Liver (tissue), 9 donors: ENCODE results near the gene TWNK. TPM values are rescaled to one million over a fixed set of nuclear protein-coding genes. Genes with fewer than 3 reads are reported as not detected.

Experiments
- DNase-seq: peaks from one replicate; pipeline ENCODE4 v3.0.0-alpha.2; 2017; ENCODE audit warnings: low spot score
- H3K27ac ChIP-seq, 2 donors: one replicate each; pipeline ENCODE4 v1.7.0; 2013; ENCODE audit warnings: inconsistent platforms in 2 of 2, low read length in 2 of 2, control low read depth in 1 of 2, low read depth in 1 of 2, mild to moderate bottlenecking in 1 of 2
- H3K27me3 ChIP-seq, 4 donors: one replicate each; pipeline versions ENCODE4 v1.6.1 to v1.7.0; 2013; ENCODE audit warnings: low read length in 3 of 4, inconsistent platforms in 1 of 4, mild to moderate bottlenecking in 1 of 4, moderate library complexity in 1 of 4; ENCODE audit not compliant: control insufficient read depth in 4 of 4, insufficient read depth in 4 of 4
- H3K36me3 ChIP-seq, 4 donors: one replicate each; pipeline versions ENCODE4 v1.6.1 to v1.7.0; 2013; ENCODE audit warnings: low read length in 3 of 4, mild to moderate bottlenecking in 3 of 4, low read depth in 1 of 4, moderate library complexity in 1 of 4; ENCODE audit not compliant: control insufficient read depth in 4 of 4, insufficient read depth in 3 of 4
- H3K4me1 ChIP-seq, 4 donors: one replicate each; pipeline versions ENCODE4 v1.6.1 to v1.7.0; 2013; ENCODE audit warnings: low read length in 3 of 4, mild to moderate bottlenecking in 3 of 4, moderate library complexity in 1 of 4; ENCODE audit not compliant: control insufficient read depth in 4 of 4, insufficient read depth in 4 of 4
- H3K4me3 ChIP-seq, 3 donors: one replicate each; pipeline versions ENCODE4 v1.6.1 to v1.7.0; 2013; ENCODE audit warnings: low read length in 3 of 3, control low read depth in 1 of 3, low read depth in 1 of 3, mild to moderate bottlenecking in 1 of 3
- H3K9ac ChIP-seq, 2 donors: one replicate each; pipeline ENCODE4 v1.7.0; 2013; ENCODE audit warnings: low read length in 2 of 2, mild to moderate bottlenecking in 2 of 2, moderate library complexity in 2 of 2, control low read depth in 1 of 2, low read depth in 1 of 2
- H3K9me3 ChIP-seq, 4 donors: one replicate each; pipeline versions ENCODE4 v1.6.1 to v1.7.0; 2013; ENCODE audit warnings: low read length in 3 of 4; ENCODE audit not compliant: control insufficient read depth in 4 of 4
- EGR1 ChIP-seq, 2 donors: IDR thresholded peaks; 2 replicates each; pipeline ENCODE4 v1.6.1; 2016 to 2018; ENCODE audit warnings: antibody characterized with exemption in 2 of 2, low read depth in 2 of 2
- FOXA1 ChIP-seq: IDR thresholded peaks from 2 replicates; pipeline ENCODE4 v1.6.1; 2016; ENCODE audit warnings: antibody characterized with exemption
- FOXA2 ChIP-seq: IDR thresholded peaks from 2 replicates; pipeline ENCODE4 v1.6.1; 2016; ENCODE audit warnings: antibody characterized with exemption
- GABPA ChIP-seq, 2 donors: IDR thresholded peaks in 1 of 2; conservative IDR thresholded peaks in 1 of 2; 2 replicates each; pipeline ENCODE4 v1.6.1; 2016; ENCODE audit warnings: antibody characterized with exemption in 2 of 2, mild to moderate bottlenecking in 1 of 2, moderate library complexity in 1 of 2
- HNF4A ChIP-seq, 2 donors: conservative IDR thresholded peaks; 2 replicates each; pipeline ENCODE4 v1.6.1; 2016; ENCODE audit warnings: antibody characterized with exemption in 2 of 2, mild to moderate bottlenecking in 2 of 2
- JUND ChIP-seq, 2 donors: IDR thresholded peaks; 2 replicates each; pipeline ENCODE4 v1.6.1; 2016; ENCODE audit warnings: antibody characterized with exemption in 2 of 2
- NR2F2 ChIP-seq: IDR thresholded peaks from 2 replicates; pipeline ENCODE4 v1.6.1; 2016; ENCODE audit warnings: antibody characterized with exemption
- RAD21 ChIP-seq, 2 donors: IDR thresholded peaks; 2 replicates each; pipeline ENCODE4 v1.6.1; 2016; ENCODE audit warnings: antibody characterized with exemption in 2 of 2, mild to moderate bottlenecking in 2 of 2
- RXRA ChIP-seq, 2 donors: IDR thresholded peaks; 2 replicates each; pipeline ENCODE4 v1.6.1; 2017 to 2018; ENCODE audit warnings: antibody characterized with exemption in 2 of 2, mild to moderate bottlenecking in 1 of 2
- SP1 ChIP-seq: IDR thresholded peaks from 2 replicates; pipeline ENCODE4 v1.6.1; 2018; ENCODE audit warnings: antibody characterized with exemption, mild to moderate bottlenecking
- TAF1 ChIP-seq: conservative IDR thresholded peaks from 2 replicates; pipeline ENCODE4 v1.6.1; 2016; ENCODE audit warnings: antibody characterized with exemption, mild to moderate bottlenecking
- YY1 ChIP-seq: IDR thresholded peaks from 2 replicates; pipeline ENCODE4 v1.6.1; 2016; ENCODE audit warnings: antibody characterized with exemption, mild to moderate bottlenecking
- WGBS: extraction: QIAGEN DNeasy Blood & Tissue Kit; methylation state at CpG from one replicate; pipeline ENCODE4 v1.1.7; 2013; 5-methylcytosine and 5-hydroxymethylcytosine counted together
- polyA plus RNA-seq, 2 donors: library from polyadenylated mRNA; stranded (reverse) in 1 of 2; unstranded in 1 of 2; fragments of 200-250 nt in 1 of 2; fragments of >200 nt in 1 of 2; fragmentation: Nextera tagmentation in 1 of 2; extraction: Ambion mirVana in 1 of 2; gene quantifications; one replicate each; pipeline versions ENCODE4 v1.2.1 to v1.2.3, GENCODE V29; 2013 to 2015
- total RNA-seq, 2 donors: library from RNA; depleted of rRNA; stranded (reverse); fragments of >200 nt; gene quantifications; one replicate each; pipeline ENCODE4 v1.2.3, GENCODE V29; 2014
- TF ChIP-seq, protein P1 (sequence below): IDR thresholded peaks from 2 replicates; pipeline ENCODE4 v1.6.1; 2016; ENCODE audit warnings: antibody characterized with exemption
- TF ChIP-seq, protein P2 (sequence below): fragments of 150-350 bp; IDR thresholded peaks from 2 replicates; pipeline ENCODE4 v1.5.1; 2017; ENCODE audit warnings: improper control_type of control experiment, low read depth, low read length; ENCODE audit not compliant: missing input control
- TF ChIP-seq, protein P3 (sequence below): IDR thresholded peaks from 2 replicates; pipeline ENCODE4 v1.6.1; 2016; ENCODE audit warnings: antibody characterized with exemption
- TF ChIP-seq, protein P4 (sequence below): IDR thresholded peaks from 2 replicates; pipeline ENCODE4 v1.6.1; 2016; ENCODE audit warnings: antibody characterized with exemption
- TF ChIP-seq, protein P5 (sequence below): IDR thresholded peaks from 2 replicates; pipeline ENCODE4 v1.6.1; 2016; ENCODE audit warnings: antibody characterized with exemption, mild to moderate bottlenecking
- donor health status: healthy.
- donor health status: healthy.
- donor health status: healthy.
- donor health status: healthy.
- donor health status: healthy.

Gene TWNK
- total and polyA plus RNA-seq, 4 donors: 1.6 to 6.2 (median 4.4) TPM

DNA sequence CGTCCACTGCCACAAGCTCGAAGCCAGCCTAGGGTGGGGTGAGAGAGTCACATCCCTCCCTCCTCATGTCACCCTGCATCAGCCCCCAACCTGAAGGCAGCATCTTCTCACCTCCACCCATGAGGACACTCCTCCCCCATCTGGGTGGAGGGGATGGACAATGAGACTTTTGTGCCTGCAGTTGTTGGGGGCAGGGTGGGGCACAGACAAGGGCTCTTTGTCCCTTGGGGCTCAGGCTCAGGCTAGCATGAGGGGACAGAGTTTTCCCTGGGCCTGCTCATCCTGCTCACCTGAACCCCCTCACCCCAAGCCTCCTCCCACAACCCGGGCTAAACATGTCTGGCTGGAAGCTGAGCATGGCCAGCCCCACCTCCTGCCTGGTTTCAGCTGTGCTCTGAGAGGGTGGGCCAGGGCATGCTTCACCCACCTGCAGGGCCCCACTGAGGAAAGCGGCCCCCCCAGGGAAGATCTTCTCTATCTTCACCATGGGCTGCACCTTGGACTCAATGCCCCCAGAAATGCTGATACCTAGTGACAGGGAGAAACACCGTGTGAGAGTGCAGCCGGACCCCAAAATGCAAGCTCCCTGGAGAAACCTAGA lies 21.6 kb downstream of the TWNK start:
- H3K9me3 ChIP-seq: no peaks in the 10 kb centered on the region
- no peak for DNase-seq
- TF ChIP-seq FOXA1: no peak
- TF ChIP-seq, protein P1, sequence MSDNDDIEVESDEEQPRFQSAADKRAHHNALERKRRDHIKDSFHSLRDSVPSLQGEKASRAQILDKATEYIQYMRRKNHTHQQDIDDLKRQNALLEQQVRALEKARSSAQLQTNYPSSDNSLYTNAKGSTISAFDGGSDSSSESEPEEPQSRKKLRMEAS: no peak
- TF ChIP-seq, protein P2, sequence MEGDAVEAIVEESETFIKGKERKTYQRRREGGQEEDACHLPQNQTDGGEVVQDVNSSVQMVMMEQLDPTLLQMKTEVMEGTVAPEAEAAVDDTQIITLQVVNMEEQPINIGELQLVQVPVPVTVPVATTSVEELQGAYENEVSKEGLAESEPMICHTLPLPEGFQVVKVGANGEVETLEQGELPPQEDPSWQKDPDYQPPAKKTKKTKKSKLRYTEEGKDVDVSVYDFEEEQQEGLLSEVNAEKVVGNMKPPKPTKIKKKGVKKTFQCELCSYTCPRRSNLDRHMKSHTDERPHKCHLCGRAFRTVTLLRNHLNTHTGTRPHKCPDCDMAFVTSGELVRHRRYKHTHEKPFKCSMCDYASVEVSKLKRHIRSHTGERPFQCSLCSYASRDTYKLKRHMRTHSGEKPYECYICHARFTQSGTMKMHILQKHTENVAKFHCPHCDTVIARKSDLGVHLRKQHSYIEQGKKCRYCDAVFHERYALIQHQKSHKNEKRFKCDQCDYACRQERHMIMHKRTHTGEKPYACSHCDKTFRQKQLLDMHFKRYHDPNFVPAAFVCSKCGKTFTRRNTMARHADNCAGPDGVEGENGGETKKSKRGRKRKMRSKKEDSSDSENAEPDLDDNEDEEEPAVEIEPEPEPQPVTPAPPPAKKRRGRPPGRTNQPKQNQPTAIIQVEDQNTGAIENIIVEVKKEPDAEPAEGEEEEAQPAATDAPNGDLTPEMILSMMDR: no peak
- no peak for TF ChIP-seq RAD21 (IDR thresholded peaks at IDR 0.05)
- no peak for TF ChIP-seq YY1
- no peak for TF ChIP-seq RXRA (IDR thresholded peaks at IDR 0.05)
- TF ChIP-seq, protein P3, sequence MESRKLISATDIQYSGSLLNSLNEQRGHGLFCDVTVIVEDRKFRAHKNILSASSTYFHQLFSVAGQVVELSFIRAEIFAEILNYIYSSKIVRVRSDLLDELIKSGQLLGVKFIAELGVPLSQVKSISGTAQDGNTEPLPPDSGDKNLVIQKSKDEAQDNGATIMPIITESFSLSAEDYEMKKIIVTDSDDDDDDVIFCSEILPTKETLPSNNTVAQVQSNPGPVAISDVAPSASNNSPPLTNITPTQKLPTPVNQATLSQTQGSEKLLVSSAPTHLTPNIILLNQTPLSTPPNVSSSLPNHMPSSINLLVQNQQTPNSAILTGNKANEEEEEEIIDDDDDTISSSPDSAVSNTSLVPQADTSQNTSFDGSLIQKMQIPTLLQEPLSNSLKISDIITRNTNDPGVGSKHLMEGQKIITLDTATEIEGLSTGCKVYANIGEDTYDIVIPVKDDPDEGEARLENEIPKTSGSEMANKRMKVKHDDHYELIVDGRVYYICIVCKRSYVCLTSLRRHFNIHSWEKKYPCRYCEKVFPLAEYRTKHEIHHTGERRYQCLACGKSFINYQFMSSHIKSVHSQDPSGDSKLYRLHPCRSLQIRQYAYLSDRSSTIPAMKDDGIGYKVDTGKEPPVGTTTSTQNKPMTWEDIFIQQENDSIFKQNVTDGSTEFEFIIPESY: no peak
- no peaks in the 10 kb centered on the region for H3K27me3 ChIP-seq
- no peak overlapping the region for H3K9ac ChIP-seq
- no peak overlapping the region for H3K4me3 ChIP-seq
- WGBS: 79% methylated on average over 6 of the region's 6 CpGs
- H3K27ac ChIP-seq: no peak overlapping the region
- H3K36me3 ChIP-seq: peaks cover 0 to 11% (median 0%) of the 10 kb centered on the region in 4 donors
- H3K4me1 ChIP-seq: peaks cover 0 to 12% (median 3%) of the 10 kb centered on the region in 4 donors

DNA sequence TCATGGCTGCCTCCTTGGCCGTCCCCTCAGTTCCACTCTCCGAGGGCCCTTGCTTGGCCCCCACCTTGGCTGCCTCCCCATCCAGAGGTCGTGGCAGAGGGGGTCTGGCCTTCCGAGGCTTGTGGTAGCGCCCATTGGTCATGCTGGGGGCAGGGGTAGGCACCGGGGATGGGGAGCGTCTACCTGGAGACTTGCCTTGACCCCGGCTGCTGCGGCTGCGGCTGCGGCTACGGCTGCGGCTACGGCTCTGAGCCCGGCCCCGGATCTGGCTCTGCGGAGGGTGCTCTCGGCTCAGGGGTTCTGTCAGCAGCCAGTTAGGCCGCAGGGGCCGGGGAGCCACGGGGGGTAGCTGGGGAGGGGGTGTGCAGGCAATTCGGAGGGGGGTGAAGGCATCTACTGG lies 23.0 kb downstream of the TWNK start:
- no peak overlapping the region for H3K9ac ChIP-seq
- no peaks in the 10 kb centered on the region for H3K27me3 ChIP-seq
- WGBS: 95% methylated on average over 22 of the region's 22 CpGs
- peaks cover 0 to 12% (median 3%) of the 10 kb centered on the region in 4 donors for H3K4me1 ChIP-seq
- H3K9me3 ChIP-seq: no peaks in the 10 kb centered on the region
- no peak overlapping the region for H3K4me3 ChIP-seq
- H3K27ac ChIP-seq: no peak overlapping the region
- peaks cover 0 to 9% (median 0%) of the 10 kb centered on the region in 4 donors for H3K36me3 ChIP-seq
- no peak for TF ChIP-seq SP1
- TF ChIP-seq, protein P2: no peak
- TF ChIP-seq, protein P4, sequence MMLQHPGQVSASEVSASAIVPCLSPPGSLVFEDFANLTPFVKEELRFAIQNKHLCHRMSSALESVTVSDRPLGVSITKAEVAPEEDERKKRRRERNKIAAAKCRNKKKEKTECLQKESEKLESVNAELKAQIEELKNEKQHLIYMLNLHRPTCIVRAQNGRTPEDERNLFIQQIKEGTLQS: no peak
- TF ChIP-seq HNF4A (conservative IDR thresholded peaks at IDR 0.05): no peak
- TF ChIP-seq, protein P1: no peak
- TF ChIP-seq, protein P5, sequence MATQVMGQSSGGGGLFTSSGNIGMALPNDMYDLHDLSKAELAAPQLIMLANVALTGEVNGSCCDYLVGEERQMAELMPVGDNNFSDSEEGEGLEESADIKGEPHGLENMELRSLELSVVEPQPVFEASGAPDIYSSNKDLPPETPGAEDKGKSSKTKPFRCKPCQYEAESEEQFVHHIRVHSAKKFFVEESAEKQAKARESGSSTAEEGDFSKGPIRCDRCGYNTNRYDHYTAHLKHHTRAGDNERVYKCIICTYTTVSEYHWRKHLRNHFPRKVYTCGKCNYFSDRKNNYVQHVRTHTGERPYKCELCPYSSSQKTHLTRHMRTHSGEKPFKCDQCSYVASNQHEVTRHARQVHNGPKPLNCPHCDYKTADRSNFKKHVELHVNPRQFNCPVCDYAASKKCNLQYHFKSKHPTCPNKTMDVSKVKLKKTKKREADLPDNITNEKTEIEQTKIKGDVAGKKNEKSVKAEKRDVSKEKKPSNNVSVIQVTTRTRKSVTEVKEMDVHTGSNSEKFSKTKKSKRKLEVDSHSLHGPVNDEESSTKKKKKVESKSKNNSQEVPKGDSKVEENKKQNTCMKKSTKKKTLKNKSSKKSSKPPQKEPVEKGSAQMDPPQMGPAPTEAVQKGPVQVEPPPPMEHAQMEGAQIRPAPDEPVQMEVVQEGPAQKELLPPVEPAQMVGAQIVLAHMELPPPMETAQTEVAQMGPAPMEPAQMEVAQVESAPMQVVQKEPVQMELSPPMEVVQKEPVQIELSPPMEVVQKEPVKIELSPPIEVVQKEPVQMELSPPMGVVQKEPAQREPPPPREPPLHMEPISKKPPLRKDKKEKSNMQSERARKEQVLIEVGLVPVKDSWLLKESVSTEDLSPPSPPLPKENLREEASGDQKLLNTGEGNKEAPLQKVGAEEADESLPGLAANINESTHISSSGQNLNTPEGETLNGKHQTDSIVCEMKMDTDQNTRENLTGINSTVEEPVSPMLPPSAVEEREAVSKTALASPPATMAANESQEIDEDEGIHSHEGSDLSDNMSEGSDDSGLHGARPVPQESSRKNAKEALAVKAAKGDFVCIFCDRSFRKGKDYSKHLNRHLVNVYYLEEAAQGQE: no peak
- TF ChIP-seq FOXA2: no peak
- TF ChIP-seq, protein P3: no peak
- TF ChIP-seq YY1: no peak
- TF ChIP-seq RXRA (IDR thresholded peaks at IDR 0.05): no peak
- no peak for TF ChIP-seq NR2F2
- no peak for TF ChIP-seq GABPA (IDR thresholded peaks at IDR 0.05 in 1 of 2, conservative IDR thresholded peaks at IDR 0.05 in 1 of 2)
- no peak for TF ChIP-seq RAD21 (IDR thresholded peaks at IDR 0.05)
- no peak for TF ChIP-seq JUND (IDR thresholded peaks at IDR 0.05)
- no peak for TF ChIP-seq TAF1
- no peak for TF ChIP-seq FOXA1
- TF ChIP-seq EGR1 (IDR thresholded peaks at IDR 0.05; ENCODE audit: low read depth in 2 of 2): no peak
- no peak for DNase-seq
